HG02759 (cell line): ENCODE results near the gene MAML3.
A peak's percentile ranks its signal among the peaks of the same experiment; 100 is the strongest.

Experiments used
- ATAC-seq: cut with Tn5 transposase; IDR thresholded peaks from one replicate; pipeline ENCODE4 v1.9.1; 2021; ENCODE audit warnings: mild to moderate bottlenecking, moderate library complexity; ENCODE audit not compliant: unreplicated experiment

The MAML3 gene

GRCh38 chr4:140127422-140127821 is 26.6 kb downstream of the MAML3 start:
- ATAC-seq = no peak

- ATAC-seq = no peak
Observed at GRCh38 chr4:140126261-140126660, 27.7 kb downstream of the MAML3 start.

DNA sequence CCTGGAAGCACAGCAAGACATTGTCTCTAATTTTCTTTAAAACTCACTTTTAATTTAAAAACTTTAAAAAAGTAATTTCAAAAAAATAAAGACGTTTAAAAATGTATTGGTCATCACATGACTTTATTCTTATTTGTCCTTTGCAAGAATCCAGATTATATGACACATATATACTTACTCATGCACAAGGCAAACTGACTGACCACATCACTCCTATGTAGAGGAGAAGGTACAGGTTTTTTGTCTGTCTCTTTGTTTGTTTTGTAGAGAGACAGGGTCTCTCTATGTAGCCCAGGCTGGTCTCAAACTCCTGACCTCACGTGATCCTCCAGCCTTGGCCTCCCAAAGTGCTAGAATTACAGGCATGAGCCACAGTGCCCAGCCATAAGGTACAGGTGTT is 28.6 kb downstream of the MAML3 start:
- ATAC-seq = no peak

DNA sequence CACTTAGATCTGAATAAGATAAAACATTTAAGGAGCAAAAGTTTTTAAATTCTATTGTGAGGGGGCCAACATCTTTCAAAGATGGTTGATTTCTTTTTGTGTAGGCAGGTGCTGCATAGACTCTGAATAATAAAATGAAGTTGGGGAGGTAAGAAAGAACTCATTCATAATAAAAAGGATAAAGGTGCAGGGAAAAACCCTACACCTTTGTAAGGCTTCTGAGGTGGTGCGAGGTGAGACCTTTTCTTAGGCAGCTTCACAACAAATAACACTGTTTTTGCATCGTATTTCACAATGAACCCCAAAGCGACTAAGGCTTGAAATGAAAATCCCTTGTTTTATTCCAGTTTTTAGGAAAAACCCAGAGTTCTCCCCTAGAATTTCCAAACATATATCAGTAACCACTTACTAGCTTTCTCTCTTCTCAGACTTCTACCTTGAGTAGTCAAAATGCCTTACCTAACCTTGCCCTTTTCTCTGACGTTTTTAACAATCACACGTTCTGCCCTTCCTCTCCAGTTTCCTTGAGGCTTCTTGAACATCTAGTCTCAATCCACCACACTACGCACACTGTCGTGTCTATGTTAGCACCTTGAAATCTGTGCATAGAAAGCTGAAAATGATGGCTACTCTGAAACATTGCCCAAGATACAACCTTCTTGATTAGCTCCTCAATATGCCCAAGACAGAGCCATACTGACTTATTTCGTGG is 30.2 kb downstream of the MAML3 start:
- ATAC-seq = no peak

GRCh38 chr4:140122891-140123290 is 31.1 kb downstream of the MAML3 start:
- ATAC-seq = no peak

- no peak for ATAC-seq
Observed at GRCh38 chr4:140121646-140122045, 32.3 kb downstream of the MAML3 start.

GRCh38 chr4:140118931-140119640 is 34.9 kb downstream of the MAML3 start:
- no peak for ATAC-seq

GRCh38 chr4:140117947-140118346 is 36.0 kb downstream of the MAML3 start:
- ATAC-seq = no peak

DNA sequence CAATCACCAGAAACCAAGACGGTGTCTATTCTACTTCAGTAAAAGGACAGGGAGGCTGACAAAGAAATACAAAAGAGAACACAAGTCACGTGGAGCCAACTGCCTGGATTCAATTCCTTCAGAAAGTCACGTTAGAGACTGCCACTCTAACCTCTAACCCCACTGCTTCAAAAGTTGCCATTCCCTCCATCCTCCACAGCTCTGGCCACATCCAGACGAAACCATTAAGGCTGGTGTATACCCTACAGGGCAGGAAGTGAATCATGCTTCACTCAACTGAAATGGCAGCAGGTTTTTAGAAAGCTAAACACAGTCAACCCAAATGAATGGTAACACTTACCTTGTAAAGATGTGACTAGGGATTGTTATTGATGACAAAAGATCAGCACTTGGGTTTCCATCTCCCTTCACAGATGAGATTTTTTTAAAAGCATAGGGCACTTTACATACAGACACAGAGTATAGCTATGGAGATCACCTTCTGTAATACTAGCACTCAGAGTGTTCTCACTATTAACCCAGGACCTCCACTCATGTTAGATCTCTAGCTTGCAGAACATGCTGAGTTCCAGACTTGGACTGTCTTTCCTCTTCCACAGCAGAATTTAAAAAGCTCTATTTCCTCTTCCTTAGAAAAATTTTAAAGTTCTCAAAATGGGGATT is 37.4 kb downstream of the MAML3 start:
- ATAC-seq = peak; percentile 56

DNA sequence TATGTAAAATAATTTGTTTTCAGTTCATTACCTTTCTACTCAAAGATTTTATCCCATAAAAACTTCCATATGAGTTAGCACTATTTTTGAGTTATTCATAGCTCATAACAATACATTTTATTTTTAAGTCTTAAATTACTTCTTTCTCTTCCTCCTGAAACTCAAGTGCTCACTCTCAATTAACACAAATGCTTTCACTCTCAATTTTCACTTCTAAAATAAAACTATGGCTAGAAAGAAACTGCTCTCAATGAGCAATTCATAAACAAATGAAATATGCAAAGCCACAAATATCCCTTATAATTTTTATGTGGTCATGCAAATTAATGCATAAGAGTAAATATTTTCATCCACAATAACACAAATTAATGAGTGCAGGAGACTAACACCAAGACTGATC is 38.8 kb downstream of the MAML3 start:
- no peak for ATAC-seq

DNA sequence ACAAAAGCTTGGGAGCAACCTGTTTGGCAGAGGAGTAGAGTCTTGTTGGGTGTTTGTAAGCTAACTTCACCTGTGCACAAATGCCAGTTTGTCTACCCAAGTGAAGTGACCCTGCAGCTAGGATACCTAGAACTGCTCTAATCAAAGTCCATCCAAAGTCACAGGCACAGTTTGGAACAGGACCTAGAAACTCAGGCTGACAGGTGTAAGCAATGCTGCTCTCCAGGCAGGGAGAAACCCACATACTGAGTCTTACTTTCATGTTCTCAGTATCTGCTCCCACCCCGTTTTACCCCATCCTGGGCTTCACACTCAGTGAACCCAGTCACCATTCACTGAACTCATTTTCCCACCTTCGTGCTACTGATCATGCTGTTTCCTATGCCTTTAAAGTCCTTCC is 40.3 kb downstream of the MAML3 start:
- ATAC-seq = no peak

DNA sequence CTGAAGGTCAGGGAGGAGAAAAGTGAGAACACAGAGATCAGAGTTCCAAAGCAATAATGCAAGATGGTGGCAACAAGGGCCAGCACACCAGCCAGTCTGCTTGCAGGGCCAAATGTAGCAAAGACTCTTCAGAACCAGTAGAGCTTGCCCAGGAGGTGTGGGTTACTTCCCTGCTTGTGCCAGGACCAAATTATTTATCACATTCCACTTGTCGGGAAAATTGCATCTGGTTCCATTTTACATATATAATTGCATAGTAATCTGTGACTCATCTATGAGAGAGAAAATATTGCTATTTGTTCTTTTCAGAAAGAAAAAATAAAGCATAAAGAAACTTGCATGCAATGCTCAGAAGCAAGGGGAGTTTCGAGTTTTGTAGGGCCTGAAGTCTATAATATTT is 41.4 kb downstream of the MAML3 start:
- ATAC-seq = no peak

- ATAC-seq = no peak
Observed at GRCh38 chr4:140111256-140111655, 42.7 kb downstream of the MAML3 start.

DNA sequence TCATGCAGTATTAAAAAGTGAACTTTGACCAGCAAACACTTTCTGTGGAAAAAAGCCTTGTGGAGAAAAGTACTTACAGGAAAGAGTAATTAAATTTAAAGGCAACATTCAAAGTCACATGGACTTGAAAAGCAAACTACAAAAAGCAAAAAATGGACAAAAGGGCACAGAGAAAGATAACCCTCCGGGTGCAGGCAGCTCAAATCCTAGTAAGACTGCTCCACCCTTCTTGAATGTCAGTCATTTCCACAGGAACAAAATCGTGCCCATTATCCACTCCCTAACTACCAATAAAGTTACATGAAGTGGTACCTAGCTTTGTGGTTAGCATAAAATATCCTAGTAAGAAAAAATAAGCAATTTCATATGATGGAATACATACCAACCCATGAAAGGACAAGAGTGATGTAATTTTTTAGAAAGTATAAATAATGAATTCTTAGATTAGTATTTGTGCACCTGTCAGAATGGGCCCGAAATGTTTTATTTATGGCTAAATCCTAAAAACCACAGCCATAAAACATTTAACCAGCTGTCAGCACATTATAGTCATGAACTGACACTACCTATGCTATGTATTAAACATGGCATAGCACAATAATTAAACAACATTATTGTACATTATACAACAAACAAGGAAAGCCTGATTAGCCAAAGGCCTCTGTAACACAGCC is 43.3 kb downstream of the MAML3 start:
- ATAC-seq = no peak

DNA sequence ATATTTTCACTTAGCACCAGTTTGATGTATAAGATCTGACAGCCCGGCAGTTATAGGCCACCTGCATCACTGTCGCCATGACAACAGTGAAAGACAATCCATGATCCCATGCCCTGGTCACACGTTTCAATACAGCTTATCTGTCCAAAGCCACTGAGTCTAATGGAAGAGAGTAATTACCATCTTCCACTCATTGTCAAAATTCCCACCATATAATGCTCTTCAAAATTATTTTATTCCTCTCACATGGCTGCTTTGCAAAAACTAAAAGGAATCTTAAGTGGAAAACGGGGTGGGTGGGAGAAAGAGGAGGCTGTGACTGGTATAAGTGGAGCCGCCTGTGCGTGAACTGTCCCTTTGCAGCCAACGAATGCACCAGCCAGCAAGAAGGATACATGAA is 44.2 kb downstream of the MAML3 start:
- ATAC-seq = no peak

DNA sequence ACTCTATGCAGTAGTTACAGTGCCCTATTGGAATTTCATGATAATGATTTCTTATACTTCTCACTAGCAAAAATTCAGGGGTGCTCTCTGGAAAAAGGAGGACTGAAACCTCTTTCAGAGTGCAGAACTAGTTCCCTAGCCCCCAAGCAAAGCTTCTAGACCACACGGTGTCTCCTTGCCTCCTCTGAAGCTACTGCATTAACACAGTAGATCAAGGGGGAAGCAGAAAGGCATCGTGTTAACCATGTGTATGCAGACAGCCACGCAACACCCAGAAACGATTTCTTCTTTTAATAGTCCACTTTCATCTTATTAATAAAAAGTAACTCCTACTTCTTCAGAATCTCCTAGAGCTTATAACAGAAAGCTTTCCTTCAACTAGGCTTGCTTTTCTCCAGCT is 44.7 kb downstream of the MAML3 start:
- ATAC-seq = no peak

- no peak for ATAC-seq
Observed at GRCh38 chr4:140108713-140109230, 45.2 kb downstream of the MAML3 start.

GRCh38 chr4:140108243-140108642 is 45.7 kb downstream of the MAML3 start:
- no peak for ATAC-seq

- ATAC-seq = no peak
Observed at GRCh38 chr4:140106289-140106844, 47.6 kb downstream of the MAML3 start.

DNA sequence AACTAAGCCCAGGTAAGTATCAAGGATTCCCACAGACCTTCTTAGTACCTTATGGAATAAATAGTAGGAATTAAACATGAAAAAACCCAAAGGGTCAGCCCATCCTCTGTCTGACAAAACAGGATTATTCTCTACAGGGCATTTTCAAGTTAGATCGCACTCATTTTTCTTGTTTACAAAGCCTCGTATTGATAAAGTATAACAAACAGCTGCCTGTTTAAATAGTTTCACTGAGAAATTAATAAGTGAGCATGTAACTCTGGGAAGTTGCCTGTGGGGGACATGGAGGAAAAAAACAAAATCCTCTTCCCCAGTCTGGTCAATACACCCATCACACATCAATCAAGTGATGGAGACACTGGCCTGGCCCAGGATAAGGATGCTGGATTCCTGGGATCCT is 48.5 kb downstream of the MAML3 start:
- ATAC-seq = no peak

- ATAC-seq = peak; percentile 91
Observed at GRCh38 chr4:140103676-140104075, 50.3 kb downstream of the MAML3 start.
